H1 (cell line): ENCODE results near the gene TMTC4. TPM values are rescaled to one million over a fixed set of nuclear protein-coding genes. Genes with fewer than 3 reads are reported as not detected.

Experiments
- CHD1 ChIP-seq: IDR thresholded peaks from 2 replicates; pipeline ENCODE4 v1.6.1; 2012; ENCODE audit warnings: low read depth, low read length, improper control_type of control experiment
- JUND ChIP-seq: IDR thresholded peaks from 2 replicates; pipeline ENCODE4 v1.6.1; 2011; ENCODE audit warnings: mild to moderate bottlenecking, improper control_type of control experiment, low read length
- POU5F1 ChIP-seq: IDR thresholded peaks from 2 replicates; pipeline ENCODE4 v1.6.1; 2011; ENCODE audit warnings: low read depth, mild to moderate bottlenecking, low read length, moderate library complexity
- SIN3A ChIP-seq, 2 experiments: IDR thresholded peaks in 1 of 2; conservative IDR thresholded peaks in 1 of 2; 2 replicates each; pipeline ENCODE4 v1.6.1; 2011 to 2012; ENCODE audit warnings: low read length in 2 of 2, improper control_type of control experiment in 1 of 2, low read depth in 1 of 2, mild to moderate bottlenecking in 1 of 2
- polyA plus RNA-seq, 7 experiments: library from polyadenylated mRNA; depleted of rRNA in 3 of 7; stranded (reverse) in 5 of 7; unstranded in 2 of 7; fragments of >200 nt in 5 of 7; fragments of 200-250 nt in 2 of 7; gene quantifications; 1 replicate in 5 of 7; 2 replicates in 1 of 7; 4 replicates in 1 of 7; pipeline versions ENCODE4 v1.2.1 to v1.2.3, GENCODE V29; 2011 to 2013; ENCODE audit warnings: missing spikeins in 2 of 7, mixed read lengths in 2 of 7
- total RNA-seq: library from RNA; stranded (reverse); fragmentation: NEBNext Ultra II Directional; extraction: Animal tissue kit (Norgen Biotek cat#: 25700); gene quantifications from 2 replicates; pipeline ENCODE4 v1.2.1, GENCODE V29; 2021

Gene TMTC4
- total and polyA plus RNA-seq, 2 of the 8 experiments (the other 6 are each of a cell fraction or from before 2014, with no cell fraction given): 26.3 to 42.6 TPM

- TF ChIP-seq CHD1 (no peak), POU5F1 (no peak), SIN3A (conservative IDR thresholded peaks at IDR 0.05 in 1 of 2, IDR thresholded peaks at IDR 0.05 in 1 of 2; ENCODE audit: low read depth in 1 of 2, low read length in 2 of 2) (no peak), JUND (no peak)
Measured at GRCh38 chr13:100695509-100695773, 20.8 kb upstream of the TMTC4 start (continued).
